Esophagus squamous epithelium (tissue), 5 donors: ENCODE results near the gene FBXO47. TPM values are rescaled to one million over a fixed set of nuclear protein-coding genes. Genes with fewer than 3 reads are reported as not detected.

Source experiments
- DNase-seq: peaks from one replicate; lab custom pipeline; 2025; lab: John Stamatoyannopoulos, UW
- H3K27ac ChIP-seq, 4 donors: fragments of 200-600 bp; sonication (generic); one replicate each; pipeline ENCODE4 v1.5.1; 2016 to 2019; ENCODE audit warnings: mild to moderate bottlenecking in 1 of 4
- H3K27me3 ChIP-seq, 4 donors: fragments of 200-600 bp; sonication (generic); 1 replicate in 3 of 4; 2 replicates in 1 of 4; pipeline versions ENCODE4 v1.5.1 to v1.6.0; 2017 to 2021; ENCODE audit warnings: antibody characterized with exemption in 1 of 4
- H3K36me3 ChIP-seq, 3 donors: fragments of 200-600 bp; sonication (generic); one replicate each; pipeline ENCODE4 v1.5.1; 2016 to 2019
- H3K4me1 ChIP-seq, 3 donors: fragments of 200-600 bp; sonication (generic); one replicate each; pipeline ENCODE4 v1.5.1; 2017 to 2019
- H3K4me3 ChIP-seq, 4 donors: fragments of 200-600 bp; sonication (generic); 1 replicate in 3 of 4; 2 replicates in 1 of 4; pipeline ENCODE4 v1.5.1; 2016 to 2019; ENCODE audit warnings: mild to moderate bottlenecking in 2 of 4, moderate library complexity in 1 of 4
- H3K9me3 ChIP-seq, 3 donors: fragments of 200-600 bp; sonication (generic); one replicate each; pipeline ENCODE4 v1.5.1; 2016 to 2019
- CTCF ChIP-seq, 6 experiments: fragments of 450-650 bp in 4 of 6; fragments of 200-600 bp in 2 of 6; sonication (generic) in 2 of 6; IDR thresholded peaks; one replicate each; pipeline ENCODE4 v1.5.1; 2016 to 2019; ENCODE audit warnings: antibody characterized with exemption in 6 of 6, mild to moderate bottlenecking in 4 of 6, moderate library complexity in 4 of 6
- POLR2A ChIP-seq, 4 donors: fragments of 450-650 bp; IDR thresholded peaks; one replicate each; pipeline ENCODE4 v1.6.1; 2017; ENCODE audit warnings: antibody characterized with exemption in 4 of 4, mild to moderate bottlenecking in 4 of 4, moderate library complexity in 3 of 4
- WGBS, 2 donors: methylation state at CpG; one replicate each; pipeline ENCODE4 v1.1.5; 2018; 5-methylcytosine and 5-hydroxymethylcytosine counted together
- intact Hi-C: fragments of 100-400 bp; cut with DNase I; formaldehyde crosslinking; loops from one replicate; pipeline ENCODE4 v1.15.0; 2022
- total RNA-seq, 4 donors: library from RNA; depleted of rRNA; stranded (reverse); fragments of >200 nt; gene quantifications; one replicate each; pipeline ENCODE4 v1.1.0, GENCODE V29; 2016
- donor health status: DM: yes; HTN: yes; CAD: no.

FBXO47 gene
- total RNA-seq, 4 donors from 2014 or later, result not detected

GRCh38 chr17:38969281-38969680, 2.1 kb upstream of the FBXO47 start:
- no peaks in the 10 kb centered on the region for H3K9me3 ChIP-seq
- intact Hi-C loops, result no loop called here
- DNase-seq, result no peak
- H3K36me3 ChIP-seq, result no peaks in the 10 kb centered on the region
- H3K4me1 ChIP-seq, result peaks cover 0 to 12% (median 0%) of the 10 kb centered on the region in 3 donors
- H3K27ac ChIP-seq, result no peak overlapping the region
- TF ChIP-seq POLR2A (IDR thresholded peaks at IDR 0.05) (no peak), CTCF (IDR thresholded peaks at IDR 0.05) (no peak)
- no peak overlapping the region for H3K4me3 ChIP-seq
- H3K27me3 ChIP-seq, result no peaks in the 10 kb centered on the region
- 54 to 63% methylated on average over 4 of the region's 4 CpGs for WGBS, 2 donors

GRCh38 chr17:38961413-38961812, 5.8 kb downstream of the FBXO47 start:
- TF ChIP-seq CTCF (IDR thresholded peaks at IDR 0.05) (no peak), POLR2A (IDR thresholded peaks at IDR 0.05) (no peak)
- Histone ChIP-seq H3K27ac (no peak overlapping the region), H3K27me3 (no peaks in the 10 kb centered on the region), H3K4me1 (no peaks in the 10 kb centered on the region), H3K36me3 (no peaks in the 10 kb centered on the region), H3K4me3 (no peak overlapping the region), H3K9me3 (no peaks in the 10 kb centered on the region)
- DNase-seq, result no peak
- intact Hi-C loops, result no loop called here
- 75 to 79% methylated on average over 4 of the region's 4 CpGs for WGBS, 2 donors

- no peaks in the 10 kb centered on the region for H3K4me1 ChIP-seq
- H3K27ac ChIP-seq, result no peak overlapping the region
- H3K4me3 ChIP-seq, result no peak overlapping the region
- no peaks in the 10 kb centered on the region for H3K36me3 ChIP-seq
- TF ChIP-seq POLR2A (IDR thresholded peaks at IDR 0.05), result no peak
- TF ChIP-seq CTCF (IDR thresholded peaks at IDR 0.05), result no peak
- H3K27me3 ChIP-seq, result no peaks in the 10 kb centered on the region
- intact Hi-C loops, result no loop called here
- no peaks in the 10 kb centered on the region for H3K9me3 ChIP-seq
- no peak for DNase-seq
- 71 to 77% methylated on average over 4 to 5 of the region's 5 CpGs for WGBS, 2 donors
Observed at GRCh38 chr17:38960402-38960801, 6.8 kb downstream of the FBXO47 start.

GRCh38 chr17:38959508-38959907, 7.7 kb downstream of the FBXO47 start:
- Histone ChIP-seq H3K4me1 (peaks cover 0 to 6% (median 0%) of the 10 kb centered on the region in 3 donors), H3K9me3 (no peaks in the 10 kb centered on the region), H3K4me3 (no peak overlapping the region), H3K36me3 (no peaks in the 10 kb centered on the region), H3K27ac (no peak overlapping the region), H3K27me3 (no peaks in the 10 kb centered on the region)
- WGBS, 2 donors, result 63 to 79% methylated on average over 3 of the region's 3 CpGs
- intact Hi-C loops, result no loop called here
- no peak for TF ChIP-seq POLR2A (IDR thresholded peaks at IDR 0.05)
- no peak for TF ChIP-seq CTCF (IDR thresholded peaks at IDR 0.05)
- no peak for DNase-seq

- peaks cover 0 to 7% (median 0%) of the 10 kb centered on the region in 3 donors for H3K4me1 ChIP-seq
- intact Hi-C loops, result no loop called here
- no peak for TF ChIP-seq POLR2A (IDR thresholded peaks at IDR 0.05)
- no peak for TF ChIP-seq CTCF (IDR thresholded peaks at IDR 0.05)
- H3K4me3 ChIP-seq, result no peak overlapping the region
- no peaks in the 10 kb centered on the region for H3K36me3 ChIP-seq
- no peak for DNase-seq
- H3K9me3 ChIP-seq, result no peaks in the 10 kb centered on the region
- no peak overlapping the region for H3K27ac ChIP-seq
- H3K27me3 ChIP-seq, result no peaks in the 10 kb centered on the region
Observed at GRCh38 chr17:38958756-38959155, 8.4 kb downstream of the FBXO47 start.
